ENCODE results near the gene LINGO1. TPM values are rescaled to one million over a fixed set of nuclear protein-coding genes. Genes with fewer than 3 reads are reported as not detected.

Gene LINGO1
- total and polyA plus RNA-seq, 4 donors: 0.50 to 1.6 (median 0.75) TPM; not detected in 1

DNA sequence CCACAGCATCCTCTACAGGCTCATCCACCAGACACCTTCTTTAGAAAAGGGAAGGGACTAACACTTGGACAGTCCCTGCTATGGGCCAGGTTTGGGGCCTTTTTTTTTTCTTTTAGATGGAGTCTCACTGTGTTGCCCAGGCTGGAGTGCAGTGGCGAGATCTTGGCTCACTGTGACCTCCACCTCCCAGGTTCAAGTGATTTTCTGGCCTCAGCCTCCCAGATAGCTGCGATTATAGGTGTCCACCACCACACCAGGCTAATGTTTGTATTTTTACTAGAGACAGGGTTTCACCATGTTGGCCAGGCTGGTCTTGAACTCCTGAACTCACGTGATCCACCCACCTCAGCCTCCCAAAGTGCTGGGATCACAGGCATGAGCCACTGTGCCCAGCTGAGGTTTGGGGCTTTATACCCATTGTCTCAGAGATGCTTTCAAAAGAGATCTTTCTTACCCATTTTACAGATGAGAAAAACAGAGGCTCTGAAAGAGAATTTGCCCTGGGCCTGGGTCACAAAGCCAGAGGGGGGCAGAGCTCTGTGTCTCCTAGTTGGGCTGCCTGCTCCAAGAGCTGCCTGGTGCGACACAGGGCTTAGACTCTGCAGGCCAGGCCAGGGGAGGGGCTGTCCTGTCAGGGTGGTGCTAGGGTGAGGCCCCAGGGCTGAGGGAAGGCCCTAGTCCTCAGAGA is 11.6 kb downstream of the LINGO1 start:
- WGBS: 93% methylated on average over 4 of the region's 4 CpGs
- Histone ChIP-seq H3K4me1 (ENCODE audit: control insufficient read depth in 4 of 4, insufficient read depth in 4 of 4, low read length in 3 of 4) (no peaks in the 10 kb centered on the region), H3K27ac (ENCODE audit: low read depth in 1 of 2, low read length in 2 of 2) (no peak overlapping the region), H3K27me3 (ENCODE audit: control insufficient read depth in 4 of 4, insufficient read depth in 4 of 4, low read length in 3 of 4) (no peaks in the 10 kb centered on the region), H3K36me3 (ENCODE audit: control insufficient read depth in 4 of 4, insufficient read depth in 3 of 4, low read depth in 1 of 4, low read length in 3 of 4) (no peaks in the 10 kb centered on the region), H3K9ac (ENCODE audit: low read depth in 1 of 2, low read length in 2 of 2) (no peak overlapping the region), H3K9me3 (ENCODE audit: control insufficient read depth in 4 of 4, low read length in 3 of 4) (no peaks in the 10 kb centered on the region), H3K4me3 (ENCODE audit: low read depth in 1 of 3, low read length in 3 of 3) (no peak overlapping the region)
- TF ChIP-seq, protein P1, sequence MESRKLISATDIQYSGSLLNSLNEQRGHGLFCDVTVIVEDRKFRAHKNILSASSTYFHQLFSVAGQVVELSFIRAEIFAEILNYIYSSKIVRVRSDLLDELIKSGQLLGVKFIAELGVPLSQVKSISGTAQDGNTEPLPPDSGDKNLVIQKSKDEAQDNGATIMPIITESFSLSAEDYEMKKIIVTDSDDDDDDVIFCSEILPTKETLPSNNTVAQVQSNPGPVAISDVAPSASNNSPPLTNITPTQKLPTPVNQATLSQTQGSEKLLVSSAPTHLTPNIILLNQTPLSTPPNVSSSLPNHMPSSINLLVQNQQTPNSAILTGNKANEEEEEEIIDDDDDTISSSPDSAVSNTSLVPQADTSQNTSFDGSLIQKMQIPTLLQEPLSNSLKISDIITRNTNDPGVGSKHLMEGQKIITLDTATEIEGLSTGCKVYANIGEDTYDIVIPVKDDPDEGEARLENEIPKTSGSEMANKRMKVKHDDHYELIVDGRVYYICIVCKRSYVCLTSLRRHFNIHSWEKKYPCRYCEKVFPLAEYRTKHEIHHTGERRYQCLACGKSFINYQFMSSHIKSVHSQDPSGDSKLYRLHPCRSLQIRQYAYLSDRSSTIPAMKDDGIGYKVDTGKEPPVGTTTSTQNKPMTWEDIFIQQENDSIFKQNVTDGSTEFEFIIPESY (IDR thresholded peaks at IDR 0.05): no peak
- TF ChIP-seq JUND (IDR thresholded peaks at IDR 0.05): no peak
- DNase-seq (ENCODE audit: low spot score): no peak

DNA sequence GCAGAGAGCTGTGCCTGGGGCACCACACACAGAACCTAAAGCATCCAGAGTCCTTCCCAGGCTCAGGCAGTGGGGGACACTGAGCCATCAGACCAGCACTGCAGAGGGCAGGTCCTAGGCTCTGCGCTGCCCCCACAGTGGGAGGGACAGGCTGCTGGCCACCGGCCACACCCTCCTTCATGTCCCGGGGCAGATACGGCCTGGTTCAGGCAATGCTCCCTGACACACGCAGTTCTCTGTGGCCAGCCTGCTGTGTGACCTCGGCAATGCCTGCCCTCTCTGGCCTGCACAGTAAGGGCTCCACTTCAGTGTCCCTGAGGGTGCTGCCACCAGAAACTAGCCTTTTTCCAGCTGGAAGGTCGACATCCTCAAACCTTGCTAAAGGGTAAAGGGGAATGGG is 12.4 kb downstream of the LINGO1 start:
- Histone ChIP-seq H3K36me3 (ENCODE audit: control insufficient read depth in 4 of 4, insufficient read depth in 3 of 4, low read depth in 1 of 4, low read length in 3 of 4) (no peaks in the 10 kb centered on the region), H3K4me1 (ENCODE audit: control insufficient read depth in 4 of 4, insufficient read depth in 4 of 4, low read length in 3 of 4) (no peaks in the 10 kb centered on the region), H3K4me3 (ENCODE audit: low read depth in 1 of 3, low read length in 3 of 3) (no peak overlapping the region), H3K27me3 (ENCODE audit: control insufficient read depth in 4 of 4, insufficient read depth in 4 of 4, low read length in 3 of 4) (no peaks in the 10 kb centered on the region), H3K27ac (ENCODE audit: low read depth in 1 of 2, low read length in 2 of 2) (no peak overlapping the region), H3K9ac (ENCODE audit: low read depth in 1 of 2, low read length in 2 of 2) (no peak overlapping the region), H3K9me3 (ENCODE audit: control insufficient read depth in 4 of 4, low read length in 3 of 4) (no peaks in the 10 kb centered on the region)
- no peak for DNase-seq (ENCODE audit: low spot score)
- 57% methylated on average over 7 of the region's 7 CpGs for WGBS
- TF ChIP-seq GABPA (IDR thresholded peaks at IDR 0.05 in 1 of 2, conservative IDR thresholded peaks at IDR 0.05 in 1 of 2): no peak
- TF ChIP-seq FOXA2 (IDR thresholded peaks at IDR 0.05): no peak
- no peak for TF ChIP-seq RXRA (IDR thresholded peaks at IDR 0.05)
- TF ChIP-seq RAD21 (IDR thresholded peaks at IDR 0.05): no peak
- TF ChIP-seq TAF1 (conservative IDR thresholded peaks at IDR 0.05): no peak
- no peak for TF ChIP-seq FOXA1 (IDR thresholded peaks at IDR 0.05)
- TF ChIP-seq, protein P2, sequence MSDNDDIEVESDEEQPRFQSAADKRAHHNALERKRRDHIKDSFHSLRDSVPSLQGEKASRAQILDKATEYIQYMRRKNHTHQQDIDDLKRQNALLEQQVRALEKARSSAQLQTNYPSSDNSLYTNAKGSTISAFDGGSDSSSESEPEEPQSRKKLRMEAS (IDR thresholded peaks at IDR 0.05): no peak
- no peak for TF ChIP-seq JUND (IDR thresholded peaks at IDR 0.05)
- no peak for TF ChIP-seq HNF4G (IDR thresholded peaks at IDR 0.05)
- TF ChIP-seq, protein P3, sequence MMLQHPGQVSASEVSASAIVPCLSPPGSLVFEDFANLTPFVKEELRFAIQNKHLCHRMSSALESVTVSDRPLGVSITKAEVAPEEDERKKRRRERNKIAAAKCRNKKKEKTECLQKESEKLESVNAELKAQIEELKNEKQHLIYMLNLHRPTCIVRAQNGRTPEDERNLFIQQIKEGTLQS (IDR thresholded peaks at IDR 0.05): no peak
- no peak for TF ChIP-seq SP1 (IDR thresholded peaks at IDR 0.05)
- TF ChIP-seq, protein P4, sequence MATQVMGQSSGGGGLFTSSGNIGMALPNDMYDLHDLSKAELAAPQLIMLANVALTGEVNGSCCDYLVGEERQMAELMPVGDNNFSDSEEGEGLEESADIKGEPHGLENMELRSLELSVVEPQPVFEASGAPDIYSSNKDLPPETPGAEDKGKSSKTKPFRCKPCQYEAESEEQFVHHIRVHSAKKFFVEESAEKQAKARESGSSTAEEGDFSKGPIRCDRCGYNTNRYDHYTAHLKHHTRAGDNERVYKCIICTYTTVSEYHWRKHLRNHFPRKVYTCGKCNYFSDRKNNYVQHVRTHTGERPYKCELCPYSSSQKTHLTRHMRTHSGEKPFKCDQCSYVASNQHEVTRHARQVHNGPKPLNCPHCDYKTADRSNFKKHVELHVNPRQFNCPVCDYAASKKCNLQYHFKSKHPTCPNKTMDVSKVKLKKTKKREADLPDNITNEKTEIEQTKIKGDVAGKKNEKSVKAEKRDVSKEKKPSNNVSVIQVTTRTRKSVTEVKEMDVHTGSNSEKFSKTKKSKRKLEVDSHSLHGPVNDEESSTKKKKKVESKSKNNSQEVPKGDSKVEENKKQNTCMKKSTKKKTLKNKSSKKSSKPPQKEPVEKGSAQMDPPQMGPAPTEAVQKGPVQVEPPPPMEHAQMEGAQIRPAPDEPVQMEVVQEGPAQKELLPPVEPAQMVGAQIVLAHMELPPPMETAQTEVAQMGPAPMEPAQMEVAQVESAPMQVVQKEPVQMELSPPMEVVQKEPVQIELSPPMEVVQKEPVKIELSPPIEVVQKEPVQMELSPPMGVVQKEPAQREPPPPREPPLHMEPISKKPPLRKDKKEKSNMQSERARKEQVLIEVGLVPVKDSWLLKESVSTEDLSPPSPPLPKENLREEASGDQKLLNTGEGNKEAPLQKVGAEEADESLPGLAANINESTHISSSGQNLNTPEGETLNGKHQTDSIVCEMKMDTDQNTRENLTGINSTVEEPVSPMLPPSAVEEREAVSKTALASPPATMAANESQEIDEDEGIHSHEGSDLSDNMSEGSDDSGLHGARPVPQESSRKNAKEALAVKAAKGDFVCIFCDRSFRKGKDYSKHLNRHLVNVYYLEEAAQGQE (IDR thresholded peaks at IDR 0.05): no peak
- no peak for TF ChIP-seq YY1 (IDR thresholded peaks at IDR 0.05)
- TF ChIP-seq, protein P5, sequence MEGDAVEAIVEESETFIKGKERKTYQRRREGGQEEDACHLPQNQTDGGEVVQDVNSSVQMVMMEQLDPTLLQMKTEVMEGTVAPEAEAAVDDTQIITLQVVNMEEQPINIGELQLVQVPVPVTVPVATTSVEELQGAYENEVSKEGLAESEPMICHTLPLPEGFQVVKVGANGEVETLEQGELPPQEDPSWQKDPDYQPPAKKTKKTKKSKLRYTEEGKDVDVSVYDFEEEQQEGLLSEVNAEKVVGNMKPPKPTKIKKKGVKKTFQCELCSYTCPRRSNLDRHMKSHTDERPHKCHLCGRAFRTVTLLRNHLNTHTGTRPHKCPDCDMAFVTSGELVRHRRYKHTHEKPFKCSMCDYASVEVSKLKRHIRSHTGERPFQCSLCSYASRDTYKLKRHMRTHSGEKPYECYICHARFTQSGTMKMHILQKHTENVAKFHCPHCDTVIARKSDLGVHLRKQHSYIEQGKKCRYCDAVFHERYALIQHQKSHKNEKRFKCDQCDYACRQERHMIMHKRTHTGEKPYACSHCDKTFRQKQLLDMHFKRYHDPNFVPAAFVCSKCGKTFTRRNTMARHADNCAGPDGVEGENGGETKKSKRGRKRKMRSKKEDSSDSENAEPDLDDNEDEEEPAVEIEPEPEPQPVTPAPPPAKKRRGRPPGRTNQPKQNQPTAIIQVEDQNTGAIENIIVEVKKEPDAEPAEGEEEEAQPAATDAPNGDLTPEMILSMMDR (IDR thresholded peaks at IDR 0.05; ENCODE audit: low read depth, low read length, missing input control): no peak
- no peak for TF ChIP-seq EGR1 (IDR thresholded peaks at IDR 0.05; ENCODE audit: low read depth in 2 of 2)
- TF ChIP-seq NR2F2 (IDR thresholded peaks at IDR 0.05): no peak
- TF ChIP-seq, protein P1 (IDR thresholded peaks at IDR 0.05): no peak
- no peak for TF ChIP-seq HNF4A (conservative IDR thresholded peaks at IDR 0.05)

All from liver (tissue), 9 donors.